GM19463 (cell line): ENCODE data around the gene SH2D5.
"Not testable (repeated sequence)": the region's sequence is repeated elsewhere in the genome, so short reads cannot be mapped to it uniquely, and the experiment has no call there.

Source experiments
- ATAC-seq: cut with Tn5 transposase; IDR thresholded peaks from one replicate; pipeline ENCODE4 v1.9.1; 2021; ENCODE audit warnings: mild to moderate bottlenecking, moderate library complexity; ENCODE audit not compliant: unreplicated experiment

Gene SH2D5

GRCh38 chr1:20728371-20729154 lies 3.9 kb downstream of the SH2D5 start:
- no peak for ATAC-seq

GRCh38 chr1:20727746-20728316 lies 4.7 kb downstream of the SH2D5 start:
- no peak for ATAC-seq

- ATAC-seq = no peak
Measured at GRCh38 chr1:20726932-20727745, 5.4 kb downstream of the SH2D5 start.

- no peak for ATAC-seq
Measured at GRCh38 chr1:20726118-20726911, 6.2 kb downstream of the SH2D5 start.

GRCh38 chr1:20725189-20726117 lies 7.0 kb downstream of the SH2D5 start:
- ATAC-seq = no peak

- ATAC-seq = no peak
Measured at GRCh38 chr1:20724364-20725188, 7.9 kb downstream of the SH2D5 start.

DNA sequence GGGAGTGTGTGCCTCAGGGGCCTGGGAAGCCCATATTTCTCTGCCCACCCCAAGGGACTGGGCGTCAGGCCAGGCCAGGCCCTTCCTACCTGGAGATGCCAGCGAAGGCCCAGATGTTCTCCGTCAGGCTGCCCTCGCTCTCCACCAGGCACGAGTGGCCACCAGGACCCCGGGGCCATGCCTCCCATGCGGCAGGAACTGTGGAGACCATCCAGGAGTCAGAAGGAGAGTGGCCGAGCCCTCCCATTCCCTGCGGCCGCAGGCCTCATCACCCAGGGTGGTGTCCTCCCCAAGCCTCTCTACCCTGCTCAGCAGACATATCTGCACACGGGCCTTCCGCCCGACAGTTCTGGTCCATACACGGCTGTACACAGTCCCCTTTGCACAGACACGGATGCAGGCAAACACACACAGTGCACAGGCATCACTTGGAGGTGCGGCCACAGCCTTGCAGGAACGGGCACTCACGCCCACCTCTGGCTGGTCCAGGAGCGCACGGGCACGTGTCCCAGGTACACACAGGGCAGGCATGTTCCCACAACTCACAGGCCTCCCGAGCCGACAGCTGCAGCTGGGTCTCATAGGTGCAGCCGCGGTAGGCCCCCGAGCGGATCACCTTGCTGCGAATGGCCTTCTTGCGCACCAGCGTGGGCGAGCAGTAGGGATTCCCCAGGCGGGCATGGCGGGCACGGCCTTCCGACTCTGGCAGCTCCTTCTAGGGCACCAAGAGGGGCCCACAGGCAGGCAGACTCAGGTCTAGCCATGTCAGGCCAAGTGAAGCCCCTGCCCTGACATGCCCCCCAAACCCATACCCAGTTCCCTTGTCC lies 8.8 kb downstream of the SH2D5 start:
- no peak for ATAC-seq

DNA sequence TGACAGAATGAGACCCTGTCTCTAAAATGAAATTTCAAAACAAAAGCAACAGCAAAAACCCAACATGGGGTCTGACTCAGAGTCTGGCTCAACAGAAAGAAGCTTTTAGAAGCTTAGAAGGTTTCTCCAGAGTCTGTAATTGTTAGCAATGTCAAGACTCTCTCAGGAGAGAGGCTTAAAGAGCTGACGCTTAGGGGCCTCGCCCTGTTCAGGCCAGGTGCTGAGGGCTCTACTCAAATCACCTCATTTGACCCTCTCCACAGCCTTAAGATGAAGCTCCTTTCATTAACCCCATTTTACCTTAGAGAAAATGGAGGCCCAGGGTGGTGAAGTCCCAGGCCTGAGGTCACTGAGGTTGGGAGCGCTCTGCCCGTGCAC lies 9.4 kb downstream of the SH2D5 start:
- ATAC-seq = no peak

DNA sequence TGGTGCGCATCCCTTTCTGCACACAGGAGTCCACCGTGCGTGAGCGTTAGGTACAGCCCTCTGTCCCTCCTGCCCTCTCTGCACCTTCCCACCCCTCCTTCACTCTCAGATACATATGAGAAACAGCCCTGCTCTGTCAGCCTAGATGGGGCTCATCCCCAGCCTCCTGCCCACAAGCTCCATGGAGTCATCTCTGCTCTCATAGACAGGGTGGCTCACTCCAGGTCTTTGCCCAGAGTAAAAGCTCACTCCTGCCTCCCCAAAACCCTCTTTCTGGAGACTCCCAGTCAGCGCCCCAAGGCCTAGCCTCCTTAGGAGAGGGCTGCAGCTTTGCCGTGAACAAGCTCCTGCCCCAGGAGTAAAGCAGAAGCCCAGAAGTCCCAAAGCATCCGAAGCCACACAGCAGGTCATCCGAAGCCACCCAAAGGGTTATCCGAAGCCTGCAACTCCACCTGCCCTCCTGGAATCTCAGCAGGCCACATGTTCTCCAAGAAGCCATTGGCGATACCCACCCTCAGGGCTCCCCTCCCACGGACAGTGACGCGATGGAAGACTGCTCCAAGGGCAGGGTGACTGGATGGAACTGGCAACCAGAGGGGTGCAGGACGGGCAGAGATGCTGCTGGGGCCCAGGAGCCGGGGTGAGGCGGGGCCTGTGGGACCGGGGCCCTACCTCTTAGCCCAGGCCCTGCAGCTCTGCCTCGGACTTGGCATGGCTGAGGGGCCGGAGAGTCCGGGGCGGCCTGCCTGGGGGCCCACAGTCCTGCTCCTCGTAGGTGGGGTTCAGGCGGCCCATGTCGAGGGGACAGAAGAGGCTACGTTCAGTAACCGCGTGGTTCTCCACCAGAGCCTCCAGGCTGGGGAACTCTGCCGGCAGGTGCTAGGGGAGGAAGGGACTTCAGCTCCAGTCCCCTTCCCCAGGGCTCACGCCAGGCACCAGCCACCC lies 11.1 kb downstream of the SH2D5 start:
- ATAC-seq = no peak

DNA sequence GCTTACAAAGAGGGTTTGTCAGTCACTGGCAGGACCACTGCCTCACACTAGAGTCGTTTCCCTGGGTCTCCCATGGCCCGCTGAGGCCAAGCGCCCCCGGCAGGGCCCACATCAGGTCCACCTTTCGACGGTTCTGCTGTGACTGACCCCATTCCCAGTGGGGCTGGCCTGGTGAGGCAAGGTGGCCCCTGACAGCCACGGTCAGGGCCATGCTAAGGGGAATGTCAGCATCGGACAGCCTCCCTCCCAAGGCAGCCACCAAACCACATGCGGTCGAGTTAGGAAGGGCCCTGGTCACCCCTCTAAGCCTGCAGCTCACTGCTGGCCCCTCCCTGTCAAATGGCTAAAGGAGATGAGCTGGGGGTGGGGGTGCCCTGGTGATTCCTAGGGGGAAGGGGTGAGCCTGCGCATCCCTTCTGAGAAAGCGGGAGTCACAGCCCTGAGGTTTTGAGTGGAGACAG lies 11.8 kb downstream of the SH2D5 start:
- ATAC-seq = no peak

DNA sequence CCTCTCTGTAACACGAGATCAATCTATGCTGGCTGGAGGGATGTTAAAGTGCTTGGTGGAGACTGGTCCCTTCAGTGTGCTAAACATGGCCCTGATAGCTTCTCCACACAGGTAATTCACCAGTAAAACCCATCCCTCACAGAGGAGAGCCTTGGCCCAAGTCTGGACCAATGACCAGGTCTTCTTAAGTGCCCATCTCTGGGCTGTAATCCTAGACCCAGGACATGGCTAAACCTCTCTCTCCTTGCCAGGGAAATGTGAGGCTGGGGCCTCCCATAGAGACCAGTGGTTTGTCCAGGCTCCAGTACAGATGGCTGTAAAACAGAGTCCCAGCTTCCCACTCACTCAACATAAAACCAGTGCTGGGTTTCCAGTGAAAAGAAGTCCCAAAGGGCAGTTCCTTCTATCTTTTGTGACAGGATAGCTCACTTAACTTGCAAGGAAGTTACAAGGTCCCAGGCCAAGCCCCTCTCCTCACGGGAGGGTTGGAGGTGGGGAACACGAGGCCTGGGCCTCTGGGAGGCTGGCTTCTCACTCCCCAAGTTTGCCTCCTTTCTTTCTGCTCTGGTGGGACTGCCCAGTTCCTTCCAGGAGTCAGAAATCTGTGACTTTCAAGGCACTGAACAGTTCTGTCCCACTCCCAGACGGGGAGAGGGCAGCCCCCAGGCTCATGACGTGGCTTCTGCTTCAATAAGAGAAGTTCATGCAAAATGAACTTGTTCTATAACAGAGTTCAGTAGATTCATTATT lies 12.5 kb downstream of the SH2D5 start:
- ATAC-seq = no peak

DNA sequence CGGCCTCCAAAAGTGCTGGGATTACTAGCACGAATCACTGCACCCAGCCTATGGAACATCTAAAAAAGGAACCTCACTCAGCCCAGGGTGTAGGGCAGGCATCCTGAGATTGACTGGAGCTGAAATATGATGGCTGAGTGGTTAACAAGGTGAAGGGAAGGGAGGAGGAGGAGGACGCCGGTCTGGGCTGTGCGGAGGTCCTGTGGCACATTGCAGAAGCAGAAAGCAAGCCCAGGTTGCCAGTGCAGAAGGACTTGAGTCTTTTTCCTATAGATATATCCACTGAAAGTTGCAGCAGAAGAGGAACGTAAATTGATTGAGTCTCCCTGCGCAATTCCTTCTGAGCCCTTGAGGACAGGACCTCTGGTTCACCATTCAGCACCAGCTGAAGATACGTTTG lies 13.2 kb downstream of the SH2D5 start:
- ATAC-seq = no peak

- ATAC-seq = not testable (repeated sequence)
Measured at GRCh38 chr1:20718343-20718882, 14.1 kb downstream of the SH2D5 start.

GRCh38 chr1:20717452-20718342 lies 14.8 kb downstream of the SH2D5 start, which contains the start of gene KIF17:
Gene KIF17, minus strand, starts transcription at chr1:20718007. Its CDS starts 301 bp downstream, at chr1:20717706.
- ATAC-seq = no peak

- ATAC-seq = no peak
Measured at GRCh38 chr1:20716232-20716631, 16.3 kb downstream of the SH2D5 start.
